WERI-Rb-1 (cell line): ENCODE data around the gene PARD3B.

Experiments
- DNase-seq: peaks from one replicate; pipeline ENCODE4 v3.0.0-alpha.2; 2020
- H3K27ac ChIP-seq: fragments of 250-450 bp; sonication (Bioruptor Pico); 2 replicates; pipeline ENCODE4 v1.5.1; 2020; ENCODE audit warnings: mild to moderate bottlenecking, moderate library complexity
- H3K27me3 ChIP-seq: fragments of 250-450 bp; sonication (Bioruptor Pico); 2 replicates; pipeline ENCODE4 v1.5.1; 2021; ENCODE audit warnings: mild to moderate bottlenecking, low read depth, moderate library complexity; ENCODE audit not compliant: insufficient read depth, severe bottlenecking
- H3K36me3 ChIP-seq: fragments of 250-450 bp; sonication (Bioruptor Pico); 2 replicates; pipeline ENCODE4 v1.5.1; 2020; ENCODE audit warnings: mild to moderate bottlenecking, moderate library complexity
- H3K4me3 ChIP-seq: 2 replicates; pipeline ENCODE4 v1.5.1; 2011; ENCODE audit warnings: low read depth, mild to moderate bottlenecking, control low read depth, low read length
- H3K9me3 ChIP-seq: fragments of 250-450 bp; sonication (Bioruptor Pico); 2 replicates; pipeline ENCODE4 v1.5.1; 2021; ENCODE audit warnings: mild to moderate bottlenecking, moderate library complexity; ENCODE audit not compliant: severe bottlenecking
- TF ChIP-seq, protein P1 (sequence below): IDR thresholded peaks from 2 replicates; pipeline ENCODE4 v1.5.1; 2011; ENCODE audit warnings: low read depth, mild to moderate bottlenecking, control low read depth, inconsistent platforms, low read length

PARD3B gene

DNA sequence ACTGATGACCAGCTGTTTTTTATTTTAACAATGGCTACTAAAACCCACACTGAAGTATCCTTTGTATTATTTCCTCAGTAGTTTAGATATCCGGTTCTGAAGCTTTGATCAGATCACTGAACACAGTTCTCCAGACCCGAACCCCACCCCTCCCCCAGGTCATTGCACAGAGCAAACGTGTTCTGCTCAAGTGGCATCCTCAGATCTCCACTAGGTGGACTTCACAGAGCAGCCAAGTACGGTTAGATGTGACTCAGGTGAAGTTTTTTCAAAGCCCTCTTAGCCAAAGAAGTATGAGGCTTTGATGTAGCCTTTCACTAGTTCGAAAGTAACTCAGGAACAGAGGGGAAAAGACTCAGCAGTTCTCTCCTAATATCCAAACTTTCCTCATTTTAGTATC lies 994.3 kb downstream of the PARD3B start:
- no peak for DNase-seq
- Histone ChIP-seq H3K4me3 (no peak overlapping the region), H3K9me3 (no peaks in the 10 kb centered on the region), H3K27me3 (no peaks in the 10 kb centered on the region), H3K36me3 (no peaks in the 10 kb centered on the region), H3K27ac (no peak overlapping the region)
- TF ChIP-seq, protein P1, sequence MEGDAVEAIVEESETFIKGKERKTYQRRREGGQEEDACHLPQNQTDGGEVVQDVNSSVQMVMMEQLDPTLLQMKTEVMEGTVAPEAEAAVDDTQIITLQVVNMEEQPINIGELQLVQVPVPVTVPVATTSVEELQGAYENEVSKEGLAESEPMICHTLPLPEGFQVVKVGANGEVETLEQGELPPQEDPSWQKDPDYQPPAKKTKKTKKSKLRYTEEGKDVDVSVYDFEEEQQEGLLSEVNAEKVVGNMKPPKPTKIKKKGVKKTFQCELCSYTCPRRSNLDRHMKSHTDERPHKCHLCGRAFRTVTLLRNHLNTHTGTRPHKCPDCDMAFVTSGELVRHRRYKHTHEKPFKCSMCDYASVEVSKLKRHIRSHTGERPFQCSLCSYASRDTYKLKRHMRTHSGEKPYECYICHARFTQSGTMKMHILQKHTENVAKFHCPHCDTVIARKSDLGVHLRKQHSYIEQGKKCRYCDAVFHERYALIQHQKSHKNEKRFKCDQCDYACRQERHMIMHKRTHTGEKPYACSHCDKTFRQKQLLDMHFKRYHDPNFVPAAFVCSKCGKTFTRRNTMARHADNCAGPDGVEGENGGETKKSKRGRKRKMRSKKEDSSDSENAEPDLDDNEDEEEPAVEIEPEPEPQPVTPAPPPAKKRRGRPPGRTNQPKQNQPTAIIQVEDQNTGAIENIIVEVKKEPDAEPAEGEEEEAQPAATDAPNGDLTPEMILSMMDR = no peak

GRCh38 chr2:205540036-205540435 lies 994.8 kb downstream of the PARD3B start:
- no peak for DNase-seq
- Histone ChIP-seq H3K4me3 (no peak overlapping the region), H3K27ac (no peak overlapping the region), H3K36me3 (no peaks in the 10 kb centered on the region), H3K9me3 (no peaks in the 10 kb centered on the region), H3K27me3 (no peaks in the 10 kb centered on the region)
- TF ChIP-seq, protein P1 = no peak

DNA sequence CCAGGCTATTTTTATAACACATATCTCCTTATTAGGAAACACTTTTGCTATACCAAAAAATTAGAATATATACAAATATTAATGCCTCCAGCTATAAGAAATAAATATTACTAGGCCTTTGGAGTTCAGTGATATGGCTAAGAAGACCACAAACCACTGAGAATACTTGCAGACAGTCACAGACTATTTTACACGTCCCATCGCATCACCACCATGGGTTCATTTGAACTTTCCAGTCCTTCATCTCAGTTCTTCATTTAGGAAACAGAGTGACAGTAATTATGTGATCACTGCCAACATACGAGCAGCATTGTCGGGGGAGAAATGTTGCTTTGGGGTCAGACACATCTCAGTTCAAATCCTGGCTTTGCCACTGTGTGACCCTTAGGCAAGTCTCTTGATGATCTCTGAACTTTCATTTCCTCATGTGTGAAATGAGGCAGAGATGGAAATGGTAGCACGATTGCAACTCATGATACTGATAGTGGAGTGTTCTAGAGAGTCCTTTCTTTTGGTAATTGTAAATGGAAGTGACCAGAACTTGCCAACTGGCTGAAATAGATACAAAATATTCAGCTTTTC lies 998.1 kb downstream of the PARD3B start:
- H3K27me3 ChIP-seq = no peaks in the 10 kb centered on the region
- TF ChIP-seq, protein P1 = no peak
- H3K4me3 ChIP-seq = no peak overlapping the region
- no peaks in the 10 kb centered on the region for H3K36me3 ChIP-seq
- DNase-seq = no peak
- H3K27ac ChIP-seq = no peak overlapping the region
- no peaks in the 10 kb centered on the region for H3K9me3 ChIP-seq

DNA sequence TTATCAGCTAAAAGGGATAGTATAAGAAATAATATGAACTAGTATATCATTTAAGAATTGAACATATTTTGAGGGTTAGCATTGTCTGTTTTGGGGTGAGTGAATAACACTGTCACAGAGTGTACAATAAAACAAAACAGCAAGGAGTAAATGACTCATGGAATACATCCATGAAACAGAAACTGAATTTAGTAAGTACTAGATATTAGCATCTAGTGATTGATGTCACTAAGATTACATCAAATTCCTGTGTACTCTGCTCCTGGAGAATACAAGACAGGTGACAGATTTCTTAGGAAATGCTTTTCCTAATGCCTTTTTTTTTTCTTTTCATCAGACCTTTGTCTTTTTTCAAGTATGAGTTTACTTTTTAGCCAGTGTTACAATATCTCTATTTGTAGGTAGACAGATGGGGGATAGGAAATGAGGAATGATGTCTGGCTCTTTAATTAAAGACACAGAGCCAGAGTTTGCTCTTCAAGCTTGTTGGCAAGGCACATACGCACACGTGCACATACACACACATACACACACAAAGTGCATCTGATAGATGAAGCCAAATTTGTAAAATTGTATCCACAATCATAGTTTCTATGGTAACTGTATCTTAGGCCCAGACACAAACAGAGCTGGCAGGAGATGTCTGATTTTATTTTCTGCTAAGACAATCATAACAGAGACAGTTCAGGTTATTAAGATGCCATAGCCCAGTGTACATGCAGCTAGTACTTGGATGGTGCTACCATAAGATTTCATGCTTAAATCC lies 998.8 kb downstream of the PARD3B start:
- Histone ChIP-seq H3K27me3 (no peaks in the 10 kb centered on the region), H3K9me3 (no peaks in the 10 kb centered on the region), H3K36me3 (no peaks in the 10 kb centered on the region), H3K27ac (no peak overlapping the region), H3K4me3 (no peak overlapping the region)
- DNase-seq = no peak
- TF ChIP-seq, protein P1 = no peak

GRCh38 chr2:205545971-205546816 lies 1000.9 kb downstream of the PARD3B start:
- Histone ChIP-seq H3K9me3 (no peaks in the 10 kb centered on the region), H3K27me3 (no peaks in the 10 kb centered on the region), H3K4me3 (no peak overlapping the region), H3K27ac (no peak overlapping the region), H3K36me3 (no peaks in the 10 kb centered on the region)
- TF ChIP-seq, protein P1 = no peak
- DNase-seq = no peak
